Measurements from ENCODE around the gene CD2AP. TPM values are rescaled to one million over a fixed set of nuclear protein-coding genes. Genes with fewer than 3 reads are reported as not detected.

CD2AP gene
- total and polyA plus RNA-seq, 9 of the 15 experiments (the other 6 are each of a cell fraction or from before 2014, with no cell fraction given): 9.4 to 69.7 (median 38.7) TPM

GRCh38 chr6:47509937-47510336 lies 32.3 kb downstream of the CD2AP start (continued):
- no peak for TF ChIP-seq THRAP3 (IDR thresholded peaks at IDR 0.05; ENCODE audit: borderline replicate concordance)

- BruUV-seq (replicated peaks): no TSS peak
These were observed 35.3 kb downstream of the CD2AP start for GRCh38 chr6:47512872-47513271.

More at GRCh38 chr6:47512872-47513271, 35.3 kb downstream of the CD2AP start:
- DNase-seq (ENCODE audit: extremely low read depth in 1 of 4, low spot score in 3 of 4) (no peak), ATAC-seq (no peak), FAIRE-seq (no peak)
- Histone ChIP-seq H3K9ac (ENCODE audit: insufficient read depth in 1 of 2, low read depth in 2 of 2, low read length in 2 of 2) (no peak overlapping the region), H3K4me3 (no peak overlapping the region), H2AFZ (ENCODE audit: low read depth, low read length) (no peak overlapping the region), H4K20me1 (replicated peaks; ENCODE audit: control insufficient read depth, insufficient read depth, low read length) (peaks cover 4% of the 10 kb centered on the region; the same call in 1 of the 2 replicates), H3K27me3 (ENCODE audit: control insufficient read depth in 2 of 2, insufficient read depth in 2 of 2, low read length in 2 of 2) (no peaks in the 10 kb centered on the region), H3K27ac (ENCODE audit: extremely low read depth, low read depth, low read length) (no peak overlapping the region), H3K79me2 (ENCODE audit: control insufficient read depth, insufficient read depth, low read length) (peaks cover 91% of the 10 kb centered on the region), H3K4me2 (ENCODE audit: insufficient read depth, low read length) (no peak overlapping the region), H3K9me3 (replicated peaks; ENCODE audit: control insufficient read depth, insufficient read depth, low read depth, low read length) (peaks cover 16% of the 10 kb centered on the region), H3K9me1 (ENCODE audit: control insufficient read depth, insufficient read depth, low read length) (no peaks in the 10 kb centered on the region), H3K4me1 (replicated peaks in 1 of 2; ENCODE audit: control insufficient read depth in 2 of 2, insufficient read depth in 2 of 2, low read length in 2 of 2) (no peaks in the 10 kb centered on the region), H3K36me3 (ENCODE audit: control insufficient read depth, insufficient read depth, low read length) (peaks cover 54% of the 10 kb centered on the region)
- peak; percentile 56 to 77; a peak in 2 of 4 replicates for TF ChIP-seq TRIM24 (IDR thresholded peaks at IDR 0.05)
- TF ChIP-seq ARNT (IDR thresholded peaks at IDR 0.05): peak in 1 of 2 experiments; percentile 23; a peak in 1 of 4 replicates
- no peak for TF ChIP-seq HMBOX1 (IDR thresholded peaks at IDR 0.05)
- TF ChIP-seq TRIM28 (IDR thresholded peaks at IDR 0.05): peak; percentile 95
- TF ChIP-seq ADNP (tag; IDR thresholded peaks at IDR 0.05): no peak
- peak in 1 of 2 experiments; percentile 96; a peak in 2 of 3 replicates for TF ChIP-seq CBX3 (IDR thresholded peaks at IDR 0.05; ENCODE audit: borderline replicate concordance in 1 of 2, low read length in 2 of 2)
- TF ChIP-seq CBX5 (IDR thresholded peaks at IDR 0.05; ENCODE audit: borderline replicate concordance, low read depth): peak; percentile 77
- no peak for TF ChIP-seq ZBTB26 (CRISPR knock-in tag; IDR thresholded peaks at IDR 0.05)
- no peak for TF ChIP-seq ZFX (CRISPR knock-in tag; IDR thresholded peaks at IDR 0.05)
- TF ChIP-seq PHF21A (IDR thresholded peaks at IDR 0.05; ENCODE audit: borderline replicate concordance, low read depth): no peak
- peak; percentile 46; the same call in 1 of the 2 replicates for TF ChIP-seq CHAMP1 (IDR thresholded peaks at IDR 0.05)
- peak; percentile 68 for TF ChIP-seq ZNF280A (IDR thresholded peaks at IDR 0.05; ENCODE audit: low read depth, partially characterized antibody)
- POLR2A ChIA-PET: interaction anchor here (0.6 to 1.9 kb wide), 6 partner anchors 11 to 407 kb away, joined by 3 to 11 read pairs (median 4); partner anchors contain the start of gene CD2AP
- in situ Hi-C loops (cut with MboI) (no loop called here), intact Hi-C loops (cut with micrococcal nuclease) (no loop called here)
- CTCF ChIA-PET (ENCODE audit: low intra/inter-chr PET ratio): no interaction called here
